ENCODE data around the gene CEP128. TPM values are rescaled to one million over a fixed set of nuclear protein-coding genes. Genes with fewer than 3 reads are reported as not detected.

CEP128 gene
- total and polyA plus RNA-seq, 2 experiments from 2014 or later = 7.6 to 17.6 TPM

- no peak for TF ChIP-seq EZH2phosphoT487 (IDR thresholded peaks at IDR 0.05; ENCODE audit: unreplicated experiment)
Observed at GRCh38 chr14:80805136-80805535, 136.4 kb downstream of the CEP128 start (continued).

GRCh38 chr14:80798878-80799277 is 142.7 kb downstream of the CEP128 start:
- Histone ChIP-seq H4K20me1 (replicated peaks; ENCODE audit: insufficient read depth) (no peaks in the 10 kb centered on the region), H3K9me2 (ENCODE audit: insufficient read depth) (no peaks in the 10 kb centered on the region), H3K4me3 (no peak overlapping the region), H3F3A (replicated peaks; ENCODE audit: low read depth) (no peaks in the 10 kb centered on the region), H3K27me3 (ENCODE audit: insufficient read depth) (no peaks in the 10 kb centered on the region), H3K36me3 (ENCODE audit: insufficient read depth) (no peaks in the 10 kb centered on the region), H3K27ac (ENCODE audit: low read depth) (no peak overlapping the region), H3K79me2 (replicated peaks; ENCODE audit: insufficient read depth) (no peaks in the 10 kb centered on the region), H2AFZ (no peak overlapping the region), H3K4me2 (no peak overlapping the region), H3K4me1 (ENCODE audit: insufficient read depth) (no peaks in the 10 kb centered on the region; the same call in 1 of the 2 replicates)
- DNase-seq (ENCODE audit: low spot score) (no peak), ATAC-seq (no peak)
- Mint-ChIP-seq H3K4me1 (peaks cover 11% of the 10 kb centered on the region), H3K27ac (no peak overlapping the region), H3K4me3 (no peak overlapping the region), H3K9me3 (peaks cover 10% of the 10 kb centered on the region), H3K27me3 (ENCODE audit: insufficient read depth, low read depth, poor library complexity) (peaks cover 4% of the 10 kb centered on the region), H3K36me3 (ENCODE audit: low read depth) (peaks cover 12% of the 10 kb centered on the region; the same call in 2 of the 3 replicates)
- no peak for TF ChIP-seq EZH2phosphoT487 (IDR thresholded peaks at IDR 0.05; ENCODE audit: unreplicated experiment)
- TF ChIP-seq POLR2AphosphoS5 (IDR thresholded peaks at IDR 0.05; ENCODE audit: low read depth) = no peak
- TF ChIP-seq EZH2 (IDR thresholded peaks at IDR 0.05; ENCODE audit: low read depth, unreplicated experiment) = no peak
- TF ChIP-seq STAT1 (IDR thresholded peaks at IDR 0.05; ENCODE audit: unreplicated experiment) = no peak
- no peak for TF ChIP-seq CREB1 (CRISPR knock-in tag; IDR thresholded peaks at IDR 0.05; ENCODE audit: low read depth)
- TF ChIP-seq, protein P1, sequence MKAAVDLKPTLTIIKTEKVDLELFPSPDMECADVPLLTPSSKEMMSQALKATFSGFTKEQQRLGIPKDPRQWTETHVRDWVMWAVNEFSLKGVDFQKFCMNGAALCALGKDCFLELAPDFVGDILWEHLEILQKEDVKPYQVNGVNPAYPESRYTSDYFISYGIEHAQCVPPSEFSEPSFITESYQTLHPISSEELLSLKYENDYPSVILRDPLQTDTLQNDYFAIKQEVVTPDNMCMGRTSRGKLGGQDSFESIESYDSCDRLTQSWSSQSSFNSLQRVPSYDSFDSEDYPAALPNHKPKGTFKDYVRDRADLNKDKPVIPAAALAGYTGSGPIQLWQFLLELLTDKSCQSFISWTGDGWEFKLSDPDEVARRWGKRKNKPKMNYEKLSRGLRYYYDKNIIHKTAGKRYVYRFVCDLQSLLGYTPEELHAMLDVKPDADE (IDR thresholded peaks at IDR 0.05) = no peak

GRCh38 chr14:80798211-80798610 is 143.3 kb downstream of the CEP128 start:
- Histone ChIP-seq H3F3A (replicated peaks; ENCODE audit: low read depth) (no peaks in the 10 kb centered on the region), H2AFZ (no peak overlapping the region), H3K36me3 (ENCODE audit: insufficient read depth) (no peaks in the 10 kb centered on the region), H3K9me2 (ENCODE audit: insufficient read depth) (no peaks in the 10 kb centered on the region), H3K4me3 (no peak overlapping the region), H3K4me1 (ENCODE audit: insufficient read depth) (no peaks in the 10 kb centered on the region; the same call in 1 of the 2 replicates), H4K20me1 (replicated peaks; ENCODE audit: insufficient read depth) (no peaks in the 10 kb centered on the region), H3K4me2 (no peak overlapping the region), H3K79me2 (replicated peaks; ENCODE audit: insufficient read depth) (no peaks in the 10 kb centered on the region), H3K27me3 (ENCODE audit: insufficient read depth) (no peaks in the 10 kb centered on the region), H3K27ac (ENCODE audit: low read depth) (no peak overlapping the region)
- Mint-ChIP-seq H3K36me3 (ENCODE audit: low read depth) (peaks cover 12% of the 10 kb centered on the region; the same call in 2 of the 3 replicates), H3K4me1 (peaks cover 11% of the 10 kb centered on the region), H3K9me3 (peaks cover 10% of the 10 kb centered on the region), H3K27ac (no peak overlapping the region), H3K4me3 (no peak overlapping the region), H3K27me3 (ENCODE audit: insufficient read depth, low read depth, poor library complexity) (peaks cover 4% of the 10 kb centered on the region)
- no peak for DNase-seq (ENCODE audit: low spot score)
- TF ChIP-seq POLR2AphosphoS5 (IDR thresholded peaks at IDR 0.05; ENCODE audit: low read depth) = no peak
- TF ChIP-seq, protein P1 (IDR thresholded peaks at IDR 0.05) = no peak
- no peak for ATAC-seq
